NCI-H345 (cell line): ENCODE data around the gene HMCN1.

Source experiments
- DNase-seq: peaks from one replicate; lab custom pipeline; 2025; lab: John Stamatoyannopoulos, UW

HMCN1 gene

DNA sequence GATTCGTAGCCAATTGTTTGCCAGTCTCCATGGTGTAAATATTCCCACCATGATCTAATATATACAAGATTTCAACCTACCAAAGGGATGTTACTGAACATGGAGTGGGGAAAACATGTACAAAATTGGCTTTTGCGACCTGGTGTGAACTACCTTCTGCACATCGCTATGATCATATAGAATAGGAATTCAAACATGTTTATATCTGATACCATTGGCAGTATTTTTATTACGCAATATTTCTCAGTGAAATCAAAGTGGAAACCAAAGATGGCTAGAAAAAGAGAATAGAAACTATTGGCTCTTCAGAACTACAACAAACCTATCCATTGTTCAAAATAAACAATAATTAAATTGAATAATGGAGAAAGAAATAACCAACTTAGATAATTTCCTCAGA, 355.7 kb downstream of the HMCN1 start:
- no peak for DNase-seq

DNA sequence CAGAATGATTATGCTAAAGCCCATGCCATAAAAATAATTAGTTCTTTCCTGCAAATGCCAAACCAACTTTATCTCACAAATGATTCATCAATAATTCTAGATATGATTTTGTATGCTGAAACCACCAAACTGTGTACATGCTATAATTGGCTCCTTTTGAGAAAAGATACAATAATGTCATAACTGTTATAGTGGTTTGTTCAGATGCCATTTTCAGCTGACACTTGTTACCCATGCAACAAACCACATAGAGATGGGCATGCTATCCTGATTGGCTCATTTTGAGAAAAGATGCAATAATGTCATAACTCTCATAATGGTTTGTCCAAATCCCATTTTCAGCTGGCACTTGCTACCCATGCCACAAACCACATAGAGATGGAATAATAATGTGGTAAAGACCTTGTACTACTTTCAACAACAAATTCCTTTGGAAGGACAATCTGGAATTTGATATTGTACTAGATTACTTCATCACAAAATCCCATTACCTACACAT, 357.1 kb downstream of the HMCN1 start:
- no peak for DNase-seq

DNA sequence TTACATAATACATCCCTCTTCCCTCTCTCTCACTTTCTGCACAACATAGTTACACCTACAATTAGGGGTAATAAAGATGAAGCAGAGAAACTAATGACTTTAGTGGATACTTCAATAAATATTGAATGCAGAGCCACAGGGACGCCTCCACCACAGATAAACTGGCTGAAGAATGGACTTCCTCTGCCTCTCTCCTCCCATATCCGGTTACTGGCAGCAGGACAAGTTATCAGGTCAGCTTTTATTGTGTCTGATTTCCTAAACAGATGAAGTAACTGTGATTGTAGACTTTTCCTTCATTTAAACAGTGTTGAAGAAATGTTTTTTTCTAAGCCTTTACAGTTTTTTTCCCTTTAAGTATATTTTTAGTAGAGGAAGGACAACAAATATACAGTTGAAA, 359.2 kb downstream of the HMCN1 start:
- DNase-seq = no peak

GRCh38 chr1:186094172-186094571, 360.0 kb downstream of the HMCN1 start:
- no peak for DNase-seq

DNA sequence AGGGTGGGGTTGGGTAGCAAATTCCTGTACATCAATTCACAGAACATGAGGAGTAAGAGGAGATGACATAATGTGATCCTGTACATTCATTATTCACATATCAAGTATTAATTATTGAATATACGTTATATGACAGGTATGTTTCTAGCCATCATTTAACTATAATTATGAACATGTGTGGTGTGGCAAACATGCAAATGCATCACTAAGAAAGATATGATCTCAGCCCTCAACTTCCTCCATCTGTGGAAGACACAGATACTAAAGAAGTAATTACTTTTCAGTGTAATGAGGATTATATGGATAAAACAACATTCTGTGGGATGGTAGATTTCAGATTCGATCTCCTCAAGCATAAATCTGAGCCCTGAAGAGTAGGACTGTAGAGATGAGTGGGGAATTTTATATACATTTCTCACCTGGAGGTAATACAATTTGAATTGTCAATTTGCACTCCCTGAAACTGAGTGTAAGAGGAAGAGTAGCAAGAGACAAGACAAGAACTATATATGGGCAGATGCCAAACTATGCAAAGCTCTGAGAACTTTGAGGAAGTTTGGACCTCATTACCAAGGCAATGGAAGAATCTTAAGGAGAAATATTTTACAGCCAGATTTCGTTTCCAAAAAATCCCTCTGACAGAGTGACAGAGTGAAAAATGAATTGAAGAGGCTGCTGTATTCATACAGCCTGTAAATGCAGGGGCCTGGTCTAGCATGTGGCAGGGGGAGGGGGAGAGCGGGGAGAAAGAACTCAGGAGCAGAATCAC, 365.3 kb downstream of the HMCN1 start:
- DNase-seq = no peak

DNA sequence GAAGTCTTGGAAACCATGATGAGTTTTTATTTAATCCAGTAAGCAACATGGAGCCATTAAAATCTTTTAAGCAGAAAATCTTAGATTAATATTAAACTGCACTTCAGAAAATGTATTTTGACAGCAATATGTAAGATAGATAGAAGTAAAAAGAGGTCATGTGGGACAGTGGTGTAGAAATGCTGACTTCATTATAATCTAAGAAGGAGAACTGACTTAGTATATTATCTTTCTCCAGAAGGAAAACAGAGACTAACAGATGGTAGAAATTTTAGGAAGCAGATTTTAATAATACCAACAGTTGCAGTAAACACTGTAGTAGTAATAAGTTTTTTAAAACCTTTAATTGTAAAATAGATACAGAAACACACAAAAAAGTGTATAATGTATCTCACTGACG, 367.9 kb downstream of the HMCN1 start:
- no peak for DNase-seq

DNA sequence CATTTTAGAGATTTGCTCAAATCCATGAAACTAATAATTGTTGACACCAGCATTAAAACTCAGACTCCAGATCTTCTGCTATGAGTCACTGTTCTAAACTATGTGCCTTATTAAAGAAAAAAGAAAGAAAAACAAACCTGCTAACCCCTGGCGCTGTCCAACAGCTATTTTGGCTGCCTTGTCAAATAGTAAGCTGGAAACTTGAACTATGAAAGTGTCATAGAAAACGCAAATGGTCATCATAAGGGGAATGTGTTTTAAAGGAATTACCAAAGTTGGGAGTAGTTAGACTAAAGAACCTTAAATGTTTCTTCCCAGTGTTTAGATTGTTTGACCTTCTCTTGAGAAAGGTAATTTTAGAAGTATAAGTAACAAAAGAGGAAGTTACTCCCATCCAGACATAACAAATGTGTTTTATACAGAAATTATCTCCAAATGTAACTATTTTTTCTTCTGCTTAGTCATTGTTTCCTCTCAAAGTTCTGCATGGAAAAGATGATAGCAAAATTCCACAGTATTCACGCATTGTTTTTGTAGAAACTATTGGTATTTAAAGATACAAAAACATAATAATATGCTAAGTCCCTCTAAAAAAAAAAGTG, 368.5 kb downstream of the HMCN1 start:
- DNase-seq = no peak

- no peak for DNase-seq
Measured at GRCh38 chr1:186104459-186104858, 370.3 kb downstream of the HMCN1 start.

DNA sequence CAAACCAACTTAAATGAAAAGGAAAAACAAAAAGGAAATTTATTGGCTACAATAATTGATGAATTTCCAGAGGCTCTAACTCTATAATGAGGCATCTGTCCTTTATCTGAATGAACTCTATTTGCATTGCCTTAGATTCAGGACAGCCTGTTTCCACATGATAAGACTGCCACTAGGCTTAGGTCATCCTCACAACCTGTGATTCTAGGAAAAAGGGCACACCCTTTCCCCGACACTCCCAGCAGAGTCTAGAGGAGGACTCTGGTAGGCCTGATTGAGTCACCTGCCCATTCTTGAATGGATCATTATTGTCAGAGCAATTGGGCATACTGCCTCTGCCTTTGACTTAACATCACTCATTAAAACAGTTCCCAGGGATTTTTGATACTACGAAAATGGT, 378.1 kb downstream of the HMCN1 start:
- DNase-seq = no peak

DNA sequence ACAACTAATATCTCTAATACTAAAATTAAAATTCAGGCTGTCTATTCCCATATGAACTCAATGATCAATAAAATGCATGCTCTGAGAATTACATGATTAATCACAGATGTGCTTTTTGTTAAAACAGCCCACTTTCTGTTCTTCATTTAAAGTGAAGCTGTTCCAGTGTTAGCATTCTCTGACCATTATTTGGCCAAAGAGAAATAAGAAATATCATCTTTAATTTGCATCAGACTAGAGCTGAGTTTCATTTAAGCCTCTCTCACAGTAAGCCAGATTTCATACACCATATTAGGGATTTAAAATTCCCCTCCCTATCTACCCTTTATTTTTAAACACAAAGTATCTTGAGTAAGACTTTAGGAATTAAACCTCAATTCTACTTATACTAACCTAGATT, 379.3 kb downstream of the HMCN1 start:
- DNase-seq = no peak

DNA sequence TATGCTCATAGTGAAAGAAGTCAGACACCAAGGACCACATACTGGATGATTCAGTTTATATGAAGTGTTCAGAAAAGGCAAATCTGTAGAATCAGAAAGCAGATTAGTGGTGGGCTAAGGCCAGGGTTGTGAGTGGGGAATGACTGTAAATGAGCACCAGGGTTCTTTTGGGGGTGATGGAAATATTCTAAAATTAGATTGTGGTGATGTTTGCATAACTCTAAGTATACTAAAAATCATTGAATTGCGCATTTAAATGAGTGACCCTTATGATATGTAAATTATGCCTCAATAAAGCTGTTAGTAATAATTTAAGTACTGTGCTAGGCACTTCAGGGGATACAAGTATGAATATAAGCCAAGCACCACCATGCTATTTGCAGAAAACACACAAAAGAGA, 384.5 kb downstream of the HMCN1 start:
- no peak for DNase-seq

GRCh38 chr1:186122837-186123236, 388.6 kb downstream of the HMCN1 start:
- no peak for DNase-seq

GRCh38 chr1:186125035-186125434, 390.8 kb downstream of the HMCN1 start:
- DNase-seq = no peak

- no peak for DNase-seq
Measured at GRCh38 chr1:186125511-186125910, 391.3 kb downstream of the HMCN1 start.

DNA sequence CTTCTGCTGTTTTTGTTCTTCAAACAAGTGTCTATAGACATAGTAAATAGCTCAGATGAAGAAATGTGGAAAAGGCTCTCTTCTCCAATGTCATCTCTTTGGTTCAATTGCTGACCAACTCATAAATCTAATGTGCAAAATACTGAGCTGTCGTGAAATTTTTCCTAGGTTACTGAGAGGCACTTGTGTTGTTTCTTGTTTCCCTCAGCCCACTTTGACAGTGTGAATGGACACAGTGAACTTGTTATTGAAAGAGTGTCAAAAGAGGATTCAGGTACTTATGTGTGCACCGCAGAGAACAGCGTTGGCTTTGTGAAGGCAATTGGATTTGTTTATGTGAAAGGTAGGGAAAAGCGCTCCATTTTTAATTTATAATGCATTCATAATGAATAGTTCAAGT, 395.6 kb downstream of the HMCN1 start:
- DNase-seq = no peak

- DNase-seq = no peak
Measured at GRCh38 chr1:186139115-186139514, 404.9 kb downstream of the HMCN1 start.

- no peak for DNase-seq
Measured at GRCh38 chr1:186139701-186140100, 405.5 kb downstream of the HMCN1 start.

- DNase-seq = no peak
Measured at GRCh38 chr1:186142159-186142558, 408.0 kb downstream of the HMCN1 start.

DNA sequence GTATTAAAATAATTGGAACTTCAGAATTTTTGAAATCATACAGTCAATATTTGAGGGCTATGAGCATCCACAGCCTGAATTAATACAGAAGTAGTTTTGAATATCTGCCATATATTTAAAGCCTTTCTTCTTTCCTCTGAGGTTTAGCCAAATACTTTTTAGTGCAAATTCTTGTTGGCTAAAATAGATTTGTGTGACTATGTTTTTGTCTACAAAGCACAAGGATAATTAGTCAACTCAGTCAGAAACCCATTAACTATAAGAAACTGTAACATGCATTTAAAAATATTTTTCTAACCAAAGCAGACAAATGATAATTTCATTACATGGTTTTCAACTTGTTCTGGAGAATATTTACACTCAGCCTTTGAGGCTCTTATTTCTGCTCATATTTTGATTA, 408.7 kb downstream of the HMCN1 start:
- DNase-seq = no peak

DNA sequence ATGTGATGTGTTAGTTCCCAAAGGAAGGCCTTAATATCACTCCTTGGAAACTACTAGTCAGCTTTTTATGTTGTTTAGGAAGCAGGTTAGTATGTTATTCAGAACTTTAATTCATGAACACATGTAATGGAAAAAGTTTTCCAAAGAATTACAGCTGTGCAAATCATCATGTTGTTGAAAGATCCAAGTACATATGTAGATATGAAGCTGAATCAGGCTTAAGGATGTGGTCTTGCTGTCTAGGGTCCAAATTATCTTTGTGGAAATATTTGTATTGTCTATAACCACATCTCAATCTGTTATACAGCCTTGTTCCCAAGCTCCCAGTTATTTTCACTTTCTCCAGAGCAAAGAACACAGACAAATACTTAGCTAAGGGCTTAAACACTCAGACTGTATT, 409.3 kb downstream of the HMCN1 start:
- DNase-seq = no peak

DNA sequence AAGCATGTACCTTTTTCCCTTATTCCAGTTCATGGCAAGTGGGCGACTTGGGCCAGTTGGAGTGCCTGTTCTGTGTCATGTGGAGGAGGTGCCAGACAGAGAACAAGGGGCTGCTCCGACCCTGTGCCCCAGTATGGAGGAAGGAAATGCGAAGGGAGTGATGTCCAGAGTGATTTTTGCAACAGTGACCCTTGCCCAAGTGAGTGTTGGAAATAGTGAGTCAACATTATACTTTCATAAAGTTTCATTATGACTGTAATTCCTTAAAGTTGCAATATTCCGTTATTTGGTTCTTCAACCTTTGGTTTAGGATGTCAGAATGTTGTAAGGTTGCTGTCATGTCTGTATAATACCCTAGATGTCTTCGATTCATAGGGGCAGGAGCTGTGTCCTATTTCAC, 410.3 kb downstream of the HMCN1 start:
- no peak for DNase-seq

DNA sequence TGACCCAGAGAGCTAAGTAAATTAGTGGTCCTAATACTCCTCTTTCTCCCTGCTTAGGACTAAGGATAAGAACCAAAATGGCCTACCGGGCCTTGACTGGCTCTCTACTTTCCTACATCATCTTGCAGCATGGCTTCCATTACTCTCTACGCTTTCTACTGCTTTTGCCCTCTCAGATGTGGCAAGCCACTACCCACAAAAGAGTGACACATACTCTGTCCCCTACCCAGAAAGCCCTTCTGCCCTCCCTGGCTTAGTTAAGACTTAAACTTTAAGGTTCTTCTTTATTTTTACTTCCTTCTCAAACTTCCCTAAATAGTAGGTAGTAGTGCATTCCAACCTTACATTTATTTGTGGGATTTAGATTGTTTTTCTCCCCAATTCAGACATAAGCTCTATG, 412.8 kb downstream of the HMCN1 start:
- DNase-seq = no peak

DNA sequence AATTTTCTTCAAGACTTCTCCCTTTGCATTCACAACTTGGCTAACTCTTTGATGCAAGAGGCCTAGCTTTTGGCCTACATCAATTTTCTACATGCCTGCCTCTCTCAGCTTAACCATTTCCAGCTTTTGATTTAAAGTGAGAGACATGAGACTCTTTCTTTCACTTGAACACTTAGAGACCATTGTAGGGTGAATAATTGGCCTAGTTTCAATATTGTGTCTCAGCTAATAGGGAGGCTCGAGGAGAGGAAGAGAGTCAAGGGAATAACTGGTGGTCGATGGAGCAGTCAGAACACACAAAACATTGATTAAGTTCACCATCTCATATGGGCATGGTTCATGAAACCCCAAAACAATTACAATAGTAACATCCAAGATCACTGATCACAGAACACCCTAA, 415.4 kb downstream of the HMCN1 start:
- DNase-seq = no peak

- DNase-seq = no peak
Measured at GRCh38 chr1:186152227-186152619, 418.0 kb downstream of the HMCN1 start.
